DMS 273 treated with DMSO at 0.1 percent for 48 hours (cell line): Measurements from ENCODE around the gene SLC35E1.

Source experiments
- DNase-seq: peaks from one replicate; lab custom pipeline; 2025; lab: John Stamatoyannopoulos, UW

SLC35E1 gene

GRCh38 chr19:16572332-16573211, at the start of gene SLC35E1:
TSS of gene SLC35E1 (minus strand) at chr19:16572415. CDS start at chr19:16572364, 51 bp downstream.
- DNase-seq: peak; percentile 84

- no peak for DNase-seq
Observed at GRCh38 chr19:16621165-16621800, 49.1 kb upstream of the SLC35E1 start.

- DNase-seq: no peak
Observed at GRCh38 chr19:16620584-16620983, 48.4 kb upstream of the SLC35E1 start.

GRCh38 chr19:16620018-16620417, 47.8 kb upstream of the SLC35E1 start:
- no peak for DNase-seq

- DNase-seq: no peak
Observed at GRCh38 chr19:16619457-16619856, 47.2 kb upstream of the SLC35E1 start.

- DNase-seq: no peak
Observed at GRCh38 chr19:16618248-16618647, 46.0 kb upstream of the SLC35E1 start.

GRCh38 chr19:16615808-16616207, 43.6 kb upstream of the SLC35E1 start:
- DNase-seq: no peak

- DNase-seq: no peak
Observed at GRCh38 chr19:16614941-16615340, 42.7 kb upstream of the SLC35E1 start.

GRCh38 chr19:16613841-16614240, 41.6 kb upstream of the SLC35E1 start:
- DNase-seq: no peak

- DNase-seq: no peak
Observed at GRCh38 chr19:16612636-16613035, 40.4 kb upstream of the SLC35E1 start.

GRCh38 chr19:16611121-16611520, 38.9 kb upstream of the SLC35E1 start:
- no peak for DNase-seq

- DNase-seq: no peak
Observed at GRCh38 chr19:16609511-16610200, 37.4 kb upstream of the SLC35E1 start.

- no peak for DNase-seq
Observed at GRCh38 chr19:16608290-16608739, 36.1 kb upstream of the SLC35E1 start.

GRCh38 chr19:16607819-16608218, 35.6 kb upstream of the SLC35E1 start:
- peak; percentile 46 for DNase-seq

- no peak for DNase-seq
Observed at GRCh38 chr19:16605553-16605994, 33.4 kb upstream of the SLC35E1 start.

- no peak for DNase-seq
Observed at GRCh38 chr19:16605115-16605514, 32.9 kb upstream of the SLC35E1 start.

GRCh38 chr19:16604615-16605014, 32.4 kb upstream of the SLC35E1 start:
- no peak for DNase-seq

GRCh38 chr19:16603090-16603489, 30.9 kb upstream of the SLC35E1 start:
- no peak for DNase-seq

GRCh38 chr19:16601378-16602052, 29.3 kb upstream of the SLC35E1 start:
- no peak for DNase-seq

- DNase-seq: no peak
Observed at GRCh38 chr19:16600824-16601223, 28.6 kb upstream of the SLC35E1 start.

GRCh38 chr19:16599655-16600346, 27.6 kb upstream of the SLC35E1 start:
- no peak for DNase-seq
